AG09319 (cell line): Measurements from ENCODE around the gene TRPM5.

Source experiments
- DNase-seq: peaks from one replicate; pipeline ENCODE4 v3.0.0-alpha.2; 2010; ENCODE audit warnings: low read depth; ENCODE audit errors: extremely low read depth
- TF ChIP-seq, protein P1 (sequence below): IDR thresholded peaks from 2 replicates; pipeline ENCODE4 v1.5.1; 2011; ENCODE audit warnings: low read depth, mild to moderate bottlenecking, inconsistent platforms, low read length, moderate library complexity

Gene TRPM5

DNA sequence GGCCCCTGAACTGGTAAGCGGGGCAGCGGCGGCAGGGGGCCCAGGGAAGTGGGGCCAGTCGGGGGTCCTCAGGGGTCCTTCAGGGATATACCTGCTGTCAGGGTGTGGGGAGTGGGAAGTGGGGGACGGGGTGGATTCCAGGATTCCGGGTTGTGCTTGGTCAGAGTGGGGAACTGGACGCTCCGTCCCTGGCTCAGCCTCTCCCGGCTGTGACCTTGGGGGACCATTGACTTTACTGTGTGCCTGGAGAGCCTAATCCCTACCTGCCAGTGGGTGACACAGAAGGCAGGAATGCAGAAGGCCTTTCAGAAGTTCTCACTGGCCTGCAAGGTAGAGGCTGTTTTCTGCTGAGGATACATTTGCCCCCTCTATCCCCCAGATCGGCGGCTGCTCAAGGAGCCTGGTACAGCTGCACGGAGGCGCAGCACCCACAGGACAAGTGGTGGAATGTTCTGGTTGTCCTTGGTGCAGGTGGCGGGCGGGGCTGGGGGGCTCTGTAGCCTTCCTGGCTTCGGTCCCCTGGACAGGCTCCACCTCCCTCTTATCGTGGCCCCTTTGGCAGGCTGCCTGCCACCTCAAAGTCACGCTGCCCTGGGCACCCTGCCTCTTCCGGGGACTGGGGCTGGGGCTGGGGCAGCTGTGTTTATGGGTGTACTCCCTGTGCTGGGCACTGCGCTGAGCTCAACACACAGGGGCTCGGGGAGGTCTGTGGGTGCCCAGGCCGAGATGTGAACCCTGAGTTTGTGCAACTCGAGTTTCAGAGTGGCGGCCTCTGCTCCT, 18.9 kb upstream of the TRPM5 start:
- TF ChIP-seq, protein P1, sequence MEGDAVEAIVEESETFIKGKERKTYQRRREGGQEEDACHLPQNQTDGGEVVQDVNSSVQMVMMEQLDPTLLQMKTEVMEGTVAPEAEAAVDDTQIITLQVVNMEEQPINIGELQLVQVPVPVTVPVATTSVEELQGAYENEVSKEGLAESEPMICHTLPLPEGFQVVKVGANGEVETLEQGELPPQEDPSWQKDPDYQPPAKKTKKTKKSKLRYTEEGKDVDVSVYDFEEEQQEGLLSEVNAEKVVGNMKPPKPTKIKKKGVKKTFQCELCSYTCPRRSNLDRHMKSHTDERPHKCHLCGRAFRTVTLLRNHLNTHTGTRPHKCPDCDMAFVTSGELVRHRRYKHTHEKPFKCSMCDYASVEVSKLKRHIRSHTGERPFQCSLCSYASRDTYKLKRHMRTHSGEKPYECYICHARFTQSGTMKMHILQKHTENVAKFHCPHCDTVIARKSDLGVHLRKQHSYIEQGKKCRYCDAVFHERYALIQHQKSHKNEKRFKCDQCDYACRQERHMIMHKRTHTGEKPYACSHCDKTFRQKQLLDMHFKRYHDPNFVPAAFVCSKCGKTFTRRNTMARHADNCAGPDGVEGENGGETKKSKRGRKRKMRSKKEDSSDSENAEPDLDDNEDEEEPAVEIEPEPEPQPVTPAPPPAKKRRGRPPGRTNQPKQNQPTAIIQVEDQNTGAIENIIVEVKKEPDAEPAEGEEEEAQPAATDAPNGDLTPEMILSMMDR = no peak

DNA sequence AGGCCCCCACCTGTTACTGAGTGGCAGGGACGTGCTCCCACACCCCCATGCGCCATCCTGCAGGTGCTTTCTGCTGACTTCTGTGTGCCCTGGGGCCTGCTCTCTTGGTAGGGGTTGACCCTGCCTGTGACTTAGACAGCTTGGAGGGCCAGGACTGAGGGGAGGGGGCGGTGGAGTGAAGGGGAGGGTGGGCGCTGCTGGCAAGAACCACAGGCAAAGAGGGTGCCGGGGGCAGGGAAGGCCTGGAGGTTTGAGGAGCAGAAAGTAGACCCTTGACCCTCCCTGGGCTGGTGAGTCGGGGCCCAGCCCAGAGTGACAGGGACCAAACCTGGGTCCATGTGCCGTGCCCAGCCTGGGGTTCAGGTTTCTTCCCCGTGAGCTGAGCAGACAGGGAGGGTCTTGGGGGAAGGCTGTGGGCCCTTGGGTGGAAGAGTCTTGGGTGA, 18.2 kb upstream of the TRPM5 start:
- TF ChIP-seq, protein P1 = no peak
- DNase-seq = no peak

More for the DNA sequence above, 18.9 kb upstream of the TRPM5 start:
- no peak for DNase-seq

DNA sequence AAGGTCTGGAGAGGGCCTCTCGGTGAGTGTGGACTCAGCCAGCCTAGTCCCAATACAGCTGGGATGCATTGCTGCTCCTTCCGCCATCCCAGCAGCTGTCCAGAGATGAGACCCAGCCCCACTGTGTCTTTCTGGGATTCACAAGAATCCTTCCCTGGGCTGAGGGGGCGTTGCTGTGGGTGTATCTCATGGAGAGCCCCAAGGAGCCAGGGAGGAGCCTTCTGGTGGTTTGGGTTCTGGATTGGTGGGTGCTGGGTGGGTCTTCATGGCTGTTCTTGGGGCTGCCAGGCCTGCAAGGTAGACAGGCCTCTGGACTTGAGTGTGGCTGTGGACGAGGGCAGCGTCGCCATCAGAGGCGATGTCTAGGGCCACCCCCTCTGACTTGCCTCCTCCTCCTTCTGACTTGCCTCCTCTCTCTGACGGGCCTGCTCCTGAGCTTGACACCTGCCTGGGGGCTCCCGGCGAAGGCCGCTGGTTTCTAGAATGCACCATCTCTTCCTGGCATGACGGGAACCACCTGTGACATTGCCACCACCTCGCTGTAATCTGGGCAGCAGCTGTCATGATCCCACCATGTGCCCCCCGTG, 17.7 kb upstream of the TRPM5 start:
- no peak for DNase-seq
- TF ChIP-seq, protein P1 = no peak

DNA sequence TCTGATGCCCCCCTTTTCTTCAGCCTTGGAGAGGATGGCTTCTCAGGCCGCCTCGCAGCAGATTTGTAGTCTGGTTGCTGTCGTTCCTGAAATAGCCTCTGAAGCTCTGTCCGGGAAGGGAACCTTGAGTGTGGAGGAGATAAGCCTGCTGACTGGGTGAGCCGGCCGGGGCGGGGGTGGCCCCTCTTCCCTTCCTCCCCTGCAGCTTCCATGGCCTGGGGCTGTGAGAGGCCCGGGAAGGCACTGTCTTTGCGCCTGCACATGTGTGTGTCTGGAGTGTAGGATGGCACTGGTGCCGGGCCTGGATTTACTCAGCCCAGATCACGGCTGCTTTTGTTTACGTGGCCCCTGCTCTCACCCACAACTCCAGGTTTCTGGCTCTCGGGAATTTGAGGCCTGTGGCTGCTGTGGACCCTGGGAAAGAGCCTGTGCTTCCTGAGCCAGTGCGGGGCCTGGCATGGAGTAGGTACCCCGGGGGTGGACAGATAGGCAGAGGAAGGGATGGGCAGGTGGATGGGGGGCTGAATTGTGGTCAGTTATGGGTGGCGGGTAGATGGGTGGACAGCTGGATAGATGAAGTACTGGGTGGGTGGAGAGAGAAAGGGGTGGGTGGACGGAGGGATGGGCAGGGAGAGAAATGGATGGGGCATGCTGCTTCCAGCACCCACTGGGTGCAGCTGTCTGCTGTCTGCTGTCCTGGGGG, 17.1 kb upstream of the TRPM5 start:
- TF ChIP-seq, protein P1 = no peak
- DNase-seq = no peak

DNA sequence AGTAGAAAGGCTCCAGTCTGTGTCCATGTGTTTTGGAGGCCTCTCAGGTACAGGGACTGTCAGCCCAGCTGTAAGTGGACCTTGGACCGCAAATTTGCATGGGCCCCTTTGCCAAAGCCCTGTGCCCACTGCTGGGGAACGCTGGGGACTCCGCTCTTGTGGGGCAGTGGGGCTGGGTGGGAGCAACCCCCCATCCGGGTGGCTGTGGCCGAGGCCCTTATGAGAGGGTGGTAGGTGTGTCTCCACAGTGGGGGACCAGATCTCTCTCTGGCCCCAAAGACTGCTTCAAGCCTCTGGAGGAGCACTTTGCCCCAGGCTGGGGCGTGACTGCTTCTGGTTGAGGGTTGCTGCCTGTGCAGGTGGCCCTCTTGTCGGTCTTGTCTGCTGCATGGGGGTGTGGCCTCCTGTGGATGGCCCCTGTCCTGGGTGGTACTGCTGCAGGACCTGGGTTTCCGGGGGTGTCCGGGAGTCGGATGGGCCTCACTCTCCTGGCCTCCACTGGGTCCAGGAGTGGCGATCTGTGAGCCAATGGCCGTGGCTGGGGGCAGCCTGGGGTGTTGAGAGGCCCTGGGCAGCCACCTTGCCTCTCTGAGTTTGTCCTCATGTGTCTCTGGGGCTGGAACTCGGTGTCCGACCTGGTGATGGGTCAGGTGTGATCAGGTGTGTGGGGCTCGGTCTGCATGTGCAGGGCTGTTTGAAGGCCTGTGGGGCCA, 16.4 kb upstream of the TRPM5 start:
- TF ChIP-seq, protein P1 = no peak
- DNase-seq = no peak

DNA sequence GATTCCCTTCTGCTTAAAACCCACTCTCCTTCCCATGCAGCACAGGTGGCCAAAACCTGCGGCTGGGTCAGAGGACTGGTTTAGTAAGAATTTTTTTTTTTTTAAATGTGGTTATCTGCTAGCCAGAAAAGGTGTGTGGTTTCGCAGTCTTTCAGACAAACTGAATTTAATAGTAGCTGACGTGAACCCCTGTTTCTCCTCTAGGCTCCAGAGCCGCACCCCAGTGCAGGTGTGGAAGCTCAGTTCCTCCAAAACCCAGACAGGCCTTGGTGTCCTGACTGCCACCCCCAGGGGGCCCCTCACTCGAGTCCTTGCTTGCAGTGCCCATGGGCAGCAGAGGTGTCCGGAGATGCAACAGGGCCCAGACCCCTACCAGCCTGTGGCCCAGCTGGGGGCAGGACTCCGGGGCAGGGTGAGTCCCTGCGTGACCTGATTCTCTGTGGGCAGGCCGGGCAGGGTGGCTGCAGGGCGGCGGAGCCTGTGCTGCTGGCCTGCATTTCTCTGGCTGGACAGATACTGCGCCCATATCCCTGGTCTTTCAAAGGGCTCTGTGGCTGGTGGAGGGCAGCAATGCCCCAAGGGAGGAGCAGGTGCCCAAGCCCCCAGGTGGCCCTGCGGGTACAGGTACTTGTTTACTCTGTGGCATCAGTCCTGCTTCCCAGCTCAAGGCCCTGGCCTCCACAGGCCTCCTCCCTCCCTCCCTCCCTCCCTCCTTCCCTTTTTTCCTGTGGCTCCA, 15.7 kb upstream of the TRPM5 start:
- no peak for DNase-seq
- TF ChIP-seq, protein P1 = no peak
